Progenitor cell of endocrine pancreas (in vitro differentiated cells): ENCODE measurements around the gene AIG1. TPM values are rescaled to one million over a fixed set of nuclear protein-coding genes. Genes with fewer than 3 reads are reported as not detected.

Experiments
- DNase-seq: peaks from one replicate; pipeline ENCODE4 v3.0.0; 2021; ENCODE audit warnings: low spot score; ENCODE audit not compliant: unreplicated experiment
- H3K27ac Mint-ChIP-seq: 2 replicates; pipeline ENCODE4 v1.8.0; 2021; ENCODE audit warnings: mild to moderate bottlenecking, moderate library complexity, mixed read lengths
- H3K27me3 Mint-ChIP-seq: 2 replicates; pipeline ENCODE4 v1.8.0; 2021; ENCODE audit warnings: mixed read lengths
- H3K36me3 Mint-ChIP-seq: 2 replicates; pipeline ENCODE4 v1.8.0; 2022; ENCODE audit warnings: mixed read lengths; ENCODE audit not compliant: insufficient read depth
- H3K4me1 Mint-ChIP-seq: 2 replicates; pipeline ENCODE4 v1.8.0; 2021; ENCODE audit warnings: low read depth, mixed read lengths
- H3K4me3 Mint-ChIP-seq: 2 replicates; pipeline ENCODE4 v1.8.0; 2021; ENCODE audit warnings: low read depth, mild to moderate bottlenecking, moderate library complexity, mixed read lengths
- H3K9me3 Mint-ChIP-seq: 2 replicates; pipeline ENCODE4 v1.8.0; 2021; ENCODE audit warnings: low read depth, mixed read lengths
- CTCF ChIP-seq: fragments of 200-600 bp; sonication (generic); IDR thresholded peaks from one replicate; pipeline ENCODE4 v1.5.0; 2021; ENCODE audit warnings: antibody characterized with exemption, mild to moderate bottlenecking; ENCODE audit not compliant: unreplicated experiment
- total RNA-seq: library from RNA; stranded (reverse); gene quantifications from 2 replicates; pipeline ENCODE4 v1.2.1, GENCODE V29; 2021

AIG1 gene
- total RNA-seq, 1 donor from 2014 or later, result 40.0 TPM

- Mint-ChIP-seq H3K27me3 (no peaks in the 10 kb centered on the region), H3K4me3 (no peak overlapping the region), H3K4me1 (peaks cover 5% of the 10 kb centered on the region), H3K9me3 (no peaks in the 10 kb centered on the region), H3K27ac (peak overlapping the region; percentile 42), H3K36me3 (no peaks in the 10 kb centered on the region)
- no peak for DNase-seq
- TF ChIP-seq CTCF, result no peak
These were observed 99.9 kb downstream of the AIG1 start for GRCh38 chr6:143160439-143161220.

GRCh38 chr6:143163621-143164020 lies 102.9 kb downstream of the AIG1 start:
- H3K27ac Mint-ChIP-seq, result no peak overlapping the region
- H3K36me3 Mint-ChIP-seq, result peaks cover 2% of the 10 kb centered on the region
- H3K9me3 Mint-ChIP-seq, result no peaks in the 10 kb centered on the region
- TF ChIP-seq CTCF, result no peak
- H3K27me3 Mint-ChIP-seq, result no peaks in the 10 kb centered on the region
- H3K4me3 Mint-ChIP-seq, result no peak overlapping the region
- DNase-seq, result no peak
- peaks cover 5% of the 10 kb centered on the region for H3K4me1 Mint-ChIP-seq

- Mint-ChIP-seq H3K9me3 (no peaks in the 10 kb centered on the region), H3K27ac (no peak overlapping the region), H3K27me3 (no peaks in the 10 kb centered on the region)
These were observed 103.9 kb downstream of the AIG1 start for GRCh38 chr6:143164565-143165105.

GRCh38 chr6:143165315-143165855 lies 104.7 kb downstream of the AIG1 start:
- no peaks in the 10 kb centered on the region for H3K27me3 Mint-ChIP-seq
- no peak overlapping the region for H3K27ac Mint-ChIP-seq
- no peak overlapping the region for H3K4me3 Mint-ChIP-seq
- peaks cover 1% of the 10 kb centered on the region for H3K4me1 Mint-ChIP-seq
- peaks cover 2% of the 10 kb centered on the region for H3K36me3 Mint-ChIP-seq
- DNase-seq, result no peak
- TF ChIP-seq CTCF, result no peak
- no peaks in the 10 kb centered on the region for H3K9me3 Mint-ChIP-seq

More at GRCh38 chr6:143164565-143165105, 103.9 kb downstream of the AIG1 start:
- TF ChIP-seq CTCF, result no peak
- Mint-ChIP-seq H3K36me3 (peaks cover 2% of the 10 kb centered on the region), H3K4me3 (no peak overlapping the region), H3K4me1 (peaks cover 5% of the 10 kb centered on the region)
- DNase-seq, result no peak

GRCh38 chr6:143166247-143166695 lies 105.6 kb downstream of the AIG1 start:
- Mint-ChIP-seq H3K27me3 (no peaks in the 10 kb centered on the region), H3K4me1 (no peaks in the 10 kb centered on the region), H3K4me3 (no peak overlapping the region), H3K27ac (no peak overlapping the region), H3K9me3 (no peaks in the 10 kb centered on the region), H3K36me3 (peaks cover 2% of the 10 kb centered on the region)
- DNase-seq, result no peak
- no peak for TF ChIP-seq CTCF
